HG03460 (cell line): ENCODE data around the gene TMTC1.

Experiments used
- ATAC-seq: cut with Tn5 transposase; IDR thresholded peaks from one replicate; pipeline ENCODE4 v1.9.1; 2021; ENCODE audit not compliant: unreplicated experiment

The TMTC1 gene

GRCh38 chr12:29546000-29546399, 237.7 kb downstream of the TMTC1 start:
- ATAC-seq = no peak

GRCh38 chr12:29545102-29545467, 238.7 kb downstream of the TMTC1 start:
- ATAC-seq = peak; percentile 75

GRCh38 chr12:29544428-29545101, 239.2 kb downstream of the TMTC1 start:
- peak; percentile 34 for ATAC-seq

GRCh38 chr12:29543036-29543435, 240.7 kb downstream of the TMTC1 start:
- ATAC-seq = no peak

GRCh38 chr12:29537298-29537697, 246.4 kb downstream of the TMTC1 start:
- ATAC-seq = no peak

- no peak for ATAC-seq
Observed at GRCh38 chr12:29534935-29535334, 248.8 kb downstream of the TMTC1 start.

GRCh38 chr12:29533815-29534489, 249.8 kb downstream of the TMTC1 start:
- ATAC-seq = no peak

- no peak for ATAC-seq
Observed at GRCh38 chr12:29531471-29531870, 252.3 kb downstream of the TMTC1 start.

- ATAC-seq = no peak
Observed at GRCh38 chr12:29530436-29530835, 253.3 kb downstream of the TMTC1 start.

GRCh38 chr12:29528161-29528560, 255.6 kb downstream of the TMTC1 start:
- no peak for ATAC-seq

- no peak for ATAC-seq
Observed at GRCh38 chr12:29521951-29522350, 261.8 kb downstream of the TMTC1 start.

GRCh38 chr12:29519585-29520182, 264.1 kb downstream of the TMTC1 start:
- no peak for ATAC-seq

GRCh38 chr12:29518407-29518806, 265.3 kb downstream of the TMTC1 start:
- ATAC-seq = no peak

- no peak for ATAC-seq
Observed at GRCh38 chr12:29517264-29517663, 266.5 kb downstream of the TMTC1 start.

- no peak for ATAC-seq
Observed at GRCh38 chr12:29516431-29516875, 267.3 kb downstream of the TMTC1 start.

- ATAC-seq = no peak
Observed at GRCh38 chr12:29510591-29511185, 273.1 kb downstream of the TMTC1 start.

- ATAC-seq = no peak
Observed at GRCh38 chr12:29509503-29509902, 274.2 kb downstream of the TMTC1 start.

GRCh38 chr12:29508949-29509348, 274.8 kb downstream of the TMTC1 start:
- no peak for ATAC-seq

GRCh38 chr12:29505122-29505521, 278.6 kb downstream of the TMTC1 start:
- ATAC-seq = no peak

- ATAC-seq = no peak
Observed at GRCh38 chr12:29503283-29503682, 280.5 kb downstream of the TMTC1 start.

- no peak for ATAC-seq
Observed at GRCh38 chr12:29499235-29499634, 284.5 kb downstream of the TMTC1 start.

- ATAC-seq = no peak
Observed at GRCh38 chr12:29497588-29497987, 286.2 kb downstream of the TMTC1 start, which contains the start of gene OVCH1. Gene OVCH1, minus strand, starts transcription at chr12:29497686. Its CDS starts 0 bp downstream, at chr12:29497686.
